Activated CD4-positive, alpha-beta T cell treated with anti-CD3 and anti-CD28 coated beads for 4 hours (primary cell): ENCODE measurements around the gene ITGA5.
A peak's percentile ranks its signal among the peaks of the same experiment; 100 is the strongest.

ENCODE experiments used
- DNase-seq, 2 donors: peaks; one replicate each; pipeline ENCODE4 v3.0.0-alpha.2; 2020

The ITGA5 gene

GRCh38 chr12:54411391-54412241, 7.5 kb downstream of the ITGA5 start:
- peak; percentile 44 to 46 for DNase-seq

GRCh38 chr12:54409267-54409666, 9.8 kb downstream of the ITGA5 start:
- DNase-seq, result no peak

- no peak for DNase-seq
Measured at GRCh38 chr12:54407183-54407905, 11.7 kb downstream of the ITGA5 start.

- no peak for DNase-seq
Measured at GRCh38 chr12:54405573-54405972, 13.5 kb downstream of the ITGA5 start.

- DNase-seq, result no peak
Measured at GRCh38 chr12:54405106-54405505, 14.0 kb downstream of the ITGA5 start.

GRCh38 chr12:54404061-54405004, 14.7 kb downstream of the ITGA5 start:
- peak in 1 of 2 donors; percentile 67 for DNase-seq

- no peak for DNase-seq
Measured at GRCh38 chr12:54401119-54401518, 17.9 kb downstream of the ITGA5 start.

GRCh38 chr12:54398995-54399793, 19.9 kb downstream of the ITGA5 start:
- peak; percentile 76 to 90 for DNase-seq

GRCh38 chr12:54398218-54398617, 20.8 kb downstream of the ITGA5 start:
- DNase-seq, result no peak

GRCh38 chr12:54397157-54397556, 21.9 kb downstream of the ITGA5 start:
- no peak for DNase-seq

GRCh38 chr12:54395545-54395944, 23.5 kb downstream of the ITGA5 start:
- no peak for DNase-seq

GRCh38 chr12:54394986-54395385, 24.1 kb downstream of the ITGA5 start:
- DNase-seq, result no peak

GRCh38 chr12:54394281-54394719, 24.8 kb downstream of the ITGA5 start:
- peak; percentile 44 to 59 for DNase-seq

- DNase-seq, result no peak
Measured at GRCh38 chr12:54393743-54394142, 25.3 kb downstream of the ITGA5 start.

GRCh38 chr12:54393207-54393609, 25.9 kb downstream of the ITGA5 start:
- no peak for DNase-seq

GRCh38 chr12:54392485-54393206, 26.4 kb downstream of the ITGA5 start:
- DNase-seq, result no peak

GRCh38 chr12:54390668-54391551, 28.2 kb downstream of the ITGA5 start:
- DNase-seq, result peak; percentile 66 to 72

- no peak for DNase-seq
Measured at GRCh38 chr12:54390176-54390667, 28.8 kb downstream of the ITGA5 start.

- no peak for DNase-seq
Measured at GRCh38 chr12:54389607-54390175, 29.4 kb downstream of the ITGA5 start.

GRCh38 chr12:54389134-54389508, 29.9 kb downstream of the ITGA5 start:
- DNase-seq, result no peak
